ENCODE results near the gene FAM240B. TPM values are rescaled to one million over a fixed set of nuclear protein-coding genes. Genes with fewer than 3 reads are reported as not detected.

Gene FAM240B
- total RNA-seq, 4 donors from 2014 or later, result not detected

GRCh38 chr9:38737246-38737645, 17.3 kb upstream of the FAM240B start:
- Histone ChIP-seq H3K27ac (replicated peaks in 1 of 4) (no peak overlapping the region), H3K27me3 (no peaks in the 10 kb centered on the region), H3K36me3 (no peaks in the 10 kb centered on the region), H3K9me3 (no peaks in the 10 kb centered on the region), H3K4me1 (no peaks in the 10 kb centered on the region), H3K4me3 (no peak overlapping the region)
- intact Hi-C loops (cut with DNase I), result no loop called here
- WGBS, result 74% methylated on average over 2 of the region's 2 CpGs
- TF ChIP-seq CTCF (IDR thresholded peaks at IDR 0.05) (no peak), POLR2AphosphoS5 (IDR thresholded peaks at IDR 0.05) (no peak), POLR2A (IDR thresholded peaks at IDR 0.05; ENCODE audit: low read depth) (no peak), EP300 (IDR thresholded peaks at IDR 0.05) (no peak)
- DNase-seq (ENCODE audit: extremely low spot score), result no peak

- TF ChIP-seq POLR2A (IDR thresholded peaks at IDR 0.05; ENCODE audit: low read depth) (no peak), EP300 (IDR thresholded peaks at IDR 0.05) (no peak), POLR2AphosphoS5 (IDR thresholded peaks at IDR 0.05) (no peak), CTCF (IDR thresholded peaks at IDR 0.05) (no peak)
- WGBS, result 95% methylated on average over 5 of the region's 5 CpGs
Measured at GRCh38 chr9:38734831-38735230, 14.9 kb upstream of the FAM240B start.

GRCh38 chr9:38733503-38733902, 13.6 kb upstream of the FAM240B start:
- H3K36me3 ChIP-seq, result no peaks in the 10 kb centered on the region
- H3K27me3 ChIP-seq, result no peaks in the 10 kb centered on the region
- 75% methylated on average over 5 of the region's 7 CpGs for WGBS
- H3K4me1 ChIP-seq, result no peaks in the 10 kb centered on the region
- intact Hi-C loops (cut with DNase I), result no loop called here
- no peaks in the 10 kb centered on the region for H3K9me3 ChIP-seq
- H3K4me3 ChIP-seq, result no peak overlapping the region
- TF ChIP-seq EP300 (IDR thresholded peaks at IDR 0.05), result no peak
- DNase-seq (ENCODE audit: extremely low spot score), result no peak
- no peak overlapping the region for H3K27ac ChIP-seq (replicated peaks in 1 of 4)

More at GRCh38 chr9:38734831-38735230, 14.9 kb upstream of the FAM240B start:
- intact Hi-C loops (cut with DNase I), result no loop called here
- no peaks in the 10 kb centered on the region for H3K9me3 ChIP-seq
- H3K4me1 ChIP-seq, result no peaks in the 10 kb centered on the region
- no peaks in the 10 kb centered on the region for H3K36me3 ChIP-seq
- no peaks in the 10 kb centered on the region for H3K27me3 ChIP-seq
- H3K27ac ChIP-seq (replicated peaks in 1 of 4), result no peak overlapping the region
- no peak for DNase-seq (ENCODE audit: extremely low spot score)
- no peak overlapping the region for H3K4me3 ChIP-seq

- intact Hi-C loops (cut with DNase I), result no loop called here
- 93% methylated on average over 9 of the region's 11 CpGs for WGBS
- no peak overlapping the region for H3K27ac ChIP-seq (replicated peaks in 1 of 4)
Measured at GRCh38 chr9:38732885-38733284, 13.0 kb upstream of the FAM240B start.

GRCh38 chr9:38727497-38728001, 7.6 kb upstream of the FAM240B start:
- H3K27me3 ChIP-seq, result no peaks in the 10 kb centered on the region
- intact Hi-C loops (cut with DNase I), result no loop called here
- H3K9me3 ChIP-seq, result no peaks in the 10 kb centered on the region
- no peak overlapping the region for H3K4me3 ChIP-seq
- TF ChIP-seq POLR2A (IDR thresholded peaks at IDR 0.05; ENCODE audit: low read depth) (no peak), POLR2AphosphoS5 (IDR thresholded peaks at IDR 0.05) (no peak), CTCF (IDR thresholded peaks at IDR 0.05) (peak; percentile 17 to 40 (median 23)), EP300 (IDR thresholded peaks at IDR 0.05) (no peak)
- 40% methylated on average over 8 of the region's 10 CpGs for WGBS
- H3K27ac ChIP-seq (replicated peaks in 1 of 4), result no peak overlapping the region
- H3K4me1 ChIP-seq, result no peaks in the 10 kb centered on the region
- H3K36me3 ChIP-seq, result no peaks in the 10 kb centered on the region
- DNase-seq (ENCODE audit: extremely low spot score), result no peak

More at GRCh38 chr9:38732885-38733284, 13.0 kb upstream of the FAM240B start:
- Histone ChIP-seq H3K4me1 (no peaks in the 10 kb centered on the region), H3K36me3 (no peaks in the 10 kb centered on the region), H3K4me3 (no peak overlapping the region), H3K27me3 (no peaks in the 10 kb centered on the region), H3K9me3 (no peaks in the 10 kb centered on the region)
- no peak for TF ChIP-seq POLR2AphosphoS5 (IDR thresholded peaks at IDR 0.05)
- no peak for TF ChIP-seq EP300 (IDR thresholded peaks at IDR 0.05)
- TF ChIP-seq CTCF (IDR thresholded peaks at IDR 0.05), result no peak
- TF ChIP-seq POLR2A (IDR thresholded peaks at IDR 0.05; ENCODE audit: low read depth), result no peak
- no peak for DNase-seq (ENCODE audit: extremely low spot score)
